NCI-H1436 treated with DMSO at 0.1 percent for 48 hours (cell line): ENCODE measurements around the gene ZNF358.

Source experiments
- DNase-seq: peaks from one replicate; lab custom pipeline; 2025; lab: John Stamatoyannopoulos, UW

The ZNF358 gene

GRCh38 chr19:7489609-7490044 lies 26.3 kb upstream of the ZNF358 start:
- DNase-seq: no peak

- no peak for DNase-seq
Measured at GRCh38 chr19:7492142-7492541, 23.8 kb upstream of the ZNF358 start.

GRCh38 chr19:7492558-7492957 lies 23.3 kb upstream of the ZNF358 start:
- DNase-seq: no peak

GRCh38 chr19:7494416-7495098 lies 21.3 kb upstream of the ZNF358 start:
- DNase-seq: no peak

GRCh38 chr19:7497292-7497691 lies 18.6 kb upstream of the ZNF358 start:
- DNase-seq: no peak

- peak; percentile 50 for DNase-seq
Measured at GRCh38 chr19:7500811-7501450, 15.0 kb upstream of the ZNF358 start.

GRCh38 chr19:7502552-7502951 lies 13.4 kb upstream of the ZNF358 start:
- no peak for DNase-seq

GRCh38 chr19:7504684-7505083 lies 11.2 kb upstream of the ZNF358 start:
- DNase-seq: no peak

GRCh38 chr19:7505288-7505681 lies 10.6 kb upstream of the ZNF358 start:
- no peak for DNase-seq

GRCh38 chr19:7505682-7506384 lies 10.1 kb upstream of the ZNF358 start:
- no peak for DNase-seq

- DNase-seq: peak; percentile 81
Measured at GRCh38 chr19:7506385-7507328, 9.2 kb upstream of the ZNF358 start.

GRCh38 chr19:7507884-7508283 lies 8.0 kb upstream of the ZNF358 start:
- no peak for DNase-seq

- DNase-seq: no peak
Measured at GRCh38 chr19:7509625-7510024, 6.3 kb upstream of the ZNF358 start.

- no peak for DNase-seq
Measured at GRCh38 chr19:7512400-7512851, 3.5 kb upstream of the ZNF358 start.

- DNase-seq: no peak
Measured at GRCh38 chr19:7513809-7514642, 1.9 kb upstream of the ZNF358 start.

GRCh38 chr19:7515110-7515644 lies 726 bp upstream of the ZNF358 start:
- DNase-seq: no peak

GRCh38 chr19:7516333-7516732 lies 430 bp downstream of the ZNF358 start:
- no peak for DNase-seq

- no peak for DNase-seq
Measured at GRCh38 chr19:7516878-7517277, 975 bp downstream of the ZNF358 start.

- no peak for DNase-seq
Measured at GRCh38 chr19:7519361-7520130, 3.6 kb downstream of the ZNF358 start.
